ENCODE data around the gene HMCN2. TPM values are rescaled to one million over a fixed set of nuclear protein-coding genes. Genes with fewer than 3 reads are reported as not detected.

Gene HMCN2
- total RNA-seq, 4 donors from 2014 or later, result 0.68 to 9.2 (median 4.7) TPM

DNA sequence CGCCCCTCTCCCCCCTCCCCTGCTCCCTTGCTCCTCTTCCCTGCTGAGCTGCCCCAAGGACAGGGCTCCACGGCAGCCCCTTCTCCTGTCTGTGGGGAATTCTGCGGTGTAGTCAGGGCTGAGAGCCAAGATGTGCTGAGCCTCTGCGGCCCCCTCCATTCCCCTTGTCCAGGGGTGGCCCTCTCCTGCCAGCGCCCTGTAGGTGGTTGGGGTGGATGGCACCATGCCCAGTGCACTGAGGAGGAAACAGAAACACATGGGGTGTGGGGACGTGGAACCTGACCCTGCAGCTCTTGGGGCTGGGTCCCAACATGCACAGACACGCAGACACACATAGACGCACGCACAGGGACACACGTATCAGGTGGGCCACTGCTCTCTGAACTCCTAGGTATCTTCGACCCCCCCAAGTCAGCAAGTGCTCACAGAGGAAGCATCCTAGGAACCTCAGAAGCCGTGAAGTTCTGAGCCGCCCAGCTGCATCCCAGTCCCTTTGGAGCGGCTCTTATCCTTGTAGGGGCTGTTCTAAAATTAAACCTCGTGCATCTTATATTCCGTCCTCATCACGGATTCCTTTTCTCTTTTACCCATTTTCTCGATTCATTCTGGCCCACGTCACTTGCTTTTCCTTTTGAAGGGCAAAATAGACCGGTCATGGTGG is 64.8 kb downstream of the HMCN2 start:
- TF ChIP-seq, protein P1, sequence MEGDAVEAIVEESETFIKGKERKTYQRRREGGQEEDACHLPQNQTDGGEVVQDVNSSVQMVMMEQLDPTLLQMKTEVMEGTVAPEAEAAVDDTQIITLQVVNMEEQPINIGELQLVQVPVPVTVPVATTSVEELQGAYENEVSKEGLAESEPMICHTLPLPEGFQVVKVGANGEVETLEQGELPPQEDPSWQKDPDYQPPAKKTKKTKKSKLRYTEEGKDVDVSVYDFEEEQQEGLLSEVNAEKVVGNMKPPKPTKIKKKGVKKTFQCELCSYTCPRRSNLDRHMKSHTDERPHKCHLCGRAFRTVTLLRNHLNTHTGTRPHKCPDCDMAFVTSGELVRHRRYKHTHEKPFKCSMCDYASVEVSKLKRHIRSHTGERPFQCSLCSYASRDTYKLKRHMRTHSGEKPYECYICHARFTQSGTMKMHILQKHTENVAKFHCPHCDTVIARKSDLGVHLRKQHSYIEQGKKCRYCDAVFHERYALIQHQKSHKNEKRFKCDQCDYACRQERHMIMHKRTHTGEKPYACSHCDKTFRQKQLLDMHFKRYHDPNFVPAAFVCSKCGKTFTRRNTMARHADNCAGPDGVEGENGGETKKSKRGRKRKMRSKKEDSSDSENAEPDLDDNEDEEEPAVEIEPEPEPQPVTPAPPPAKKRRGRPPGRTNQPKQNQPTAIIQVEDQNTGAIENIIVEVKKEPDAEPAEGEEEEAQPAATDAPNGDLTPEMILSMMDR (IDR thresholded peaks at IDR 0.05; ENCODE audit: low read depth), result no peak

DNA sequence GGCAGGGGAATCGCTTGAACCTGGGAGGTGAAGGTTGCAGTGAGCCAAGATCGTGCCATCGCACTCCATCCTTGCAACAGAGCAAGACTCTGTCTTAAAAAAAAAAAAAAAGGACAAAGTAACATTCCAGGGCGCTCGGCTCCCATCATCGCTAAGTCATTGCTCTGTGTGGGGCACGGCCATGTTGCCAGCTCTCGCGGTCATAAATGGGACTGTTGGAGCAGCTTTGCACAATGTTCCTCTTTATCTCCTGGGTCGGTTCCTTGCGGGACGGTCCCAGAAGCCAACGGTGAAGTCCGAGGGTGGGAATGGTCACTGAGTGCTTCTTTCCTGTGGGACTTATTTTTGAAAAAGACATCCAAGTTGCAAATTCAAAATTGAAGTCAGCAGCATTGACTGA is 65.5 kb downstream of the HMCN2 start:
- TF ChIP-seq, protein P1 (IDR thresholded peaks at IDR 0.05; ENCODE audit: low read depth), result no peak

DNA sequence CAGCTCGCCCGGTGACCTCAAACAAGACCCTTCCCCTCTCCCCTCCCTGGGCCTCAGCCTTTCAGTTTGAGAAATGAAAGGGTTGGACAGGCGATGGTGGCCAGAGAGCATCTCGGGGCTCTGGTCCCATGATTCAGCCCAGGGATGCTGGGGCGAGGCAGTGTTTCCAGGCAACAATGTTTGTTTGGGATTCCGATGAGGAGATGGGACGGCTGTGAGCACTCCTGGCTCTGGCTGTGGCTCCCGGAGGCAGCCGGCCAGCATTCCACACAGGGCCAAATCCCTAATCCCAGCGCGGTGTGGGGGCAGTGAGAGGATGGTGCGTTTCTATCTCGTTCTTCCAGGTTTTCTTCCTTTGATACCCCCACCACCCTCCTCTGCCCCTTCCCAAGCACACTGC is 66.0 kb downstream of the HMCN2 start:
- TF ChIP-seq, protein P1 (IDR thresholded peaks at IDR 0.05; ENCODE audit: low read depth), result no peak

DNA sequence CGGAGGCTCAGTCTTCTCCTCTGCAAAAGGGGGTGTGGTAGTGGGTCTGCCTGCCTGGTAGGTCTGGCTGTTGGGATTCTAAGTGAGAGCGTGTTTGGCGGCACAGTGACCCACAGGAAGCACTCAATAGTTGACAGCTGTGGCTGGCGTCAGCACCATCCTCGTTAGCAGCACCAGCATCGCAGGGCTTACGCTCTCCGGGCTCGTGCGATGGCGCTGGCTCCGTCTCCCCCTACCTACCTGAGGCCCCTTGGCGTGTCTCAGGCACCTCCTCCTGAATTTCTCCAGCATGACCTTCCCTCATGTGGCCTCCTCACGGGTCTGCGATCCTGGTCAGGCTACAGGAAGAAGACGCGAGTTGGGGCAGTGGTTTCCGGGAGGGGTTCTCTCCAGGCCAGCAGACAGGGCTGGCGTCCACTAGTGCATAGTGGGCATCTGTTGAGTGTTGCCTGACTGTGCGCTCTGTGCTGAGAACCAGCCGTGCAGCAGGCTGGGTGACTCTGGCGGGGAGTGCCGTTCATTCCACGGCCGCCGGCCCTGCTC is 66.9 kb downstream of the HMCN2 start:
- TF ChIP-seq, protein P1 (IDR thresholded peaks at IDR 0.05; ENCODE audit: low read depth), result no peak

DNA sequence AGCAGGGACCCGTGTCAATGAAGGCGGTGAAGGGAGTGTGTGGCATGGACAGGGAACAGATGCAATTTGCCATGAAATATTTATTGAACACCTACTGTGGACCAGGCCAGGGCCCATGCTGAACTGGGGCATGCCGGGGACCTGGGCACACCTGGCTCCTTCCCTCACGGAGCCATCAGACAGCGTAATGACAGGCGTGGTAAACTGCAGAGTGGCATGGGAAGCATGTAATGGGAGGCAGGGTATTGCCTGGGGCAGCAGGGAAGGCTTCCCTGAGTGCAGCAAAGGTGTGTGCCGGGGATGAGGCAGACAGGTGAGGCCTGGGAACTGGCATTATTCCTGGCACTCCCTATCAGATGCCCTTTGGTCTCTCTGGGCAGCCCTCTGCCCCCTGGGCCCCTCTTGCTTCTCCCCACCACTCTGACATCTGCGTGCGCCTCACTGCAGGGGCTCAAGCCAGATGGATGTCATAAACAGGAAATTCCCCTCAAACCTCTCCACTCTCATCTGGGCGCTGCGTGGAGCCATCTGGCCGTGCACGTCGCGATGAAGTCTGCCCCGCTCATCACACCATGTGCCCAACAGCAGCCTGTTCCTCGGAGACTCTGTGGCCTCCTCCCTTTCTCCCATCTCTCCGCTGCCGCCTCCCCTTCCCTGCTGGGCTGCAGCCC is 67.6 kb downstream of the HMCN2 start:
- TF ChIP-seq, protein P1 (IDR thresholded peaks at IDR 0.05; ENCODE audit: low read depth), result no peak

DNA sequence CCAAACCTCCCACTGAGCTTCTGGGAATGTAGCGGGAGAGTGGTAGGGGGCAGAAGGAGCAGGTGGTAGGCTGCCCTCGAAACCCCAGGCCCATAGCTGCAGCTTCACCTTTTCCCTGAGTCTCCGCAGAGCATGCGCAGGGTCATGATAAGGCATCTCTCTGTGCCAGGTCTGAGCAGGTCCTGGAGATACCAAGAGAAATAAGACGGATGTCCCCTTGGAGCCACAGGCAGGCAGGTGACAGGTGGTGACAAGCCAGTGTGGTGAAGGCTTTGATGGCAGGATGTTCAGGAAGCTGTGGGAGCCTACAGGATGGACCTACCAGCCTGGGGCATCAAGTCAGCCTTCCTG is 68.1 kb downstream of the HMCN2 start:
- TF ChIP-seq, protein P1 (IDR thresholded peaks at IDR 0.05; ENCODE audit: low read depth), result no peak

DNA sequence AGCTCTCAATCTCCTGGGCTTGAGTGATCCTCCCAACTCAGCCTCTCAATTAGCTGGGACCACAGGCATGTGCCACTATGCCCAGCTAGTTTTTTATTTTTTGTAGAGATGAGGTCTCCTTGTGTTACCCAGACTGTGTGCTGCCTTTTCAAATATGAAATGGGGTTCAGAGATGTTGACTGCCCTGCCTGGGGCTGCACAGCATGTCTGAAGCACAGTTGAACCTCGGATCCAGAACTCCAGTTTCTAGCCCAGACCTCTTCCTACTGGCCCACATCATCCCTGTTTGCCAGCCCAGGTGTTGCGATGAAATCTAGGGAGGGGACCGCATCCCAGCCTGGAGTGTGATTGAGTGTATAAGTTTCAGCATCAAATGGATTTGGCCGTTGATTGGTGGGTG is 69.4 kb downstream of the HMCN2 start:
- TF ChIP-seq, protein P1 (IDR thresholded peaks at IDR 0.05; ENCODE audit: low read depth), result no peak
